SK-N-SH (cell line): ENCODE results near the gene ZG16B.

Source experiments
- CHD2 ChIP-seq: fragments of 150-350 bp; IDR thresholded peaks from 2 replicates; pipeline ENCODE4 v1.6.1; 2018; ENCODE audit warnings: low read length; ENCODE audit not compliant: partially characterized antibody
- CTCF ChIP-seq: fragments of 200-600 bp; sonication (generic); IDR thresholded peaks from 2 replicates; pipeline ENCODE4 v1.6.1; 2017; ENCODE audit warnings: antibody characterized with exemption, mild to moderate bottlenecking, moderate library complexity
- EP300 ChIP-seq, 2 experiments: IDR thresholded peaks; 2 replicates each; pipeline versions ENCODE4 v1.4.0 to v1.6.1; 2012; ENCODE audit warnings: borderline replicate concordance in 1 of 2, low read depth in 1 of 2, low read length in 1 of 2
- EZH2phosphoT487 ChIP-seq: fragments of 200-600 bp; sonication (generic); IDR thresholded peaks from 2 replicates; pipeline ENCODE4 v1.6.1; 2017; ENCODE audit warnings: low read depth, mixed run types, mild to moderate bottlenecking, antibody characterized with exemption, moderate library complexity, borderline replicate concordance
- FOXJ3 ChIP-seq: sonication (generic); formaldehyde crosslinking; IDR thresholded peaks from 2 replicates; pipeline ENCODE4 v1.5.1; 2020; ENCODE audit warnings: mild to moderate bottlenecking, missing genetic modification reagents
- FOXM1 ChIP-seq: IDR thresholded peaks from 2 replicates; pipeline ENCODE4 v1.4.0; 2012; ENCODE audit warnings: low read depth, mild to moderate bottlenecking
- GATA2 ChIP-seq: sonication (generic); formaldehyde crosslinking; IDR thresholded peaks from 2 replicates; pipeline ENCODE4 v1.5.0; 2020; ENCODE audit warnings: mild to moderate bottlenecking, missing genetic modification reagents
- JUND ChIP-seq: IDR thresholded peaks from 2 replicates; pipeline ENCODE4 v1.4.0; 2012
- NRF1 ChIP-seq: IDR thresholded peaks from 2 replicates; pipeline ENCODE4 v1.6.1; 2012; ENCODE audit warnings: low read depth, mild to moderate bottlenecking, low read length
- POLR2AphosphoS5 ChIP-seq: IDR thresholded peaks from 2 replicates; pipeline ENCODE4 v1.6.1; 2012; ENCODE audit warnings: low read depth, low read length
- REST ChIP-seq: IDR thresholded peaks from 2 replicates; pipeline ENCODE4 v1.6.1; 2012; ENCODE audit warnings: mild to moderate bottlenecking, low read depth, low read length, moderate library complexity
- TEAD4 ChIP-seq: IDR thresholded peaks from 2 replicates; pipeline ENCODE4 v1.4.0; 2012; ENCODE audit warnings: mild to moderate bottlenecking, borderline replicate concordance; ENCODE audit not compliant: insufficient read depth
- USF2 ChIP-seq: fragments of 150-350 bp; IDR thresholded peaks from 2 replicates; pipeline ENCODE4 v1.6.1; 2017; ENCODE audit warnings: antibody characterized with exemption, low read length, low read depth, borderline replicate concordance
- TF ChIP-seq, protein P1 (sequence below): IDR thresholded peaks from 2 replicates; pipeline ENCODE4 v1.4.0; 2012; ENCODE audit warnings: low read depth, borderline replicate concordance

DNA sequence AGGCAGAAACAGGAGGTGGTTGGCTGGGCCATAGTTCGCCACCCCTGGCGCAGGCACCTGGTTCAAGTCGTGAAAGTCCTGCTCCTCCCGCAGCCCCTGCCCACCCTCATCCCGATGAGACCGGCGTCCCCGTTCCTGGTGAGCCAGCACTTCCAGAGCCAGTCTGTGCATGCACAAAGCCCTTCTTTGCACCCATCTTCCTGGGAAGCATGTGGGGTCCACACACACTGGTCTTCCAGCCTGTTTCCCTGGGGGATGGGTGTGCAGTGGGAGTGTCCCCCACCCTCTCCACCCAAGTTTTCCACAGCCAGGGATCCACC lies 1.6 kb upstream of the ZG16B start:
- TF ChIP-seq CTCF, result no peak
- no peak for TF ChIP-seq EP300 (IDR thresholded peaks at IDR 0.05; ENCODE audit: borderline replicate concordance in 1 of 2, low read depth in 1 of 2, low read length in 1 of 2)
- no peak for TF ChIP-seq EZH2phosphoT487
- no peak for TF ChIP-seq POLR2AphosphoS5
- TF ChIP-seq FOXM1, result no peak
- no peak for TF ChIP-seq FOXJ3 (CRISPR knock-in tag)
- no peak for TF ChIP-seq CHD2
- TF ChIP-seq, protein P1, sequence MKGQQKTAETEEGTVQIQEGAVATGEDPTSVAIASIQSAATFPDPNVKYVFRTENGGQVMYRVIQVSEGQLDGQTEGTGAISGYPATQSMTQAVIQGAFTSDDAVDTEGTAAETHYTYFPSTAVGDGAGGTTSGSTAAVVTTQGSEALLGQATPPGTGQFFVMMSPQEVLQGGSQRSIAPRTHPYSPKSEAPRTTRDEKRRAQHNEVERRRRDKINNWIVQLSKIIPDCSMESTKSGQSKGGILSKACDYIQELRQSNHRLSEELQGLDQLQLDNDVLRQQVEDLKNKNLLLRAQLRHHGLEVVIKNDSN, result no peak
- no peak for TF ChIP-seq TEAD4
- TF ChIP-seq JUND, result no peak
- TF ChIP-seq GATA2 (CRISPR knock-in tag), result no peak
- no peak for TF ChIP-seq REST
- TF ChIP-seq NRF1, result no peak
- TF ChIP-seq USF2, result no peak
